Astrocyte (in vitro differentiated cells and primary cell): Measurements from ENCODE around the gene PYROXD2.

Experiments used
- CTCF ChIP-seq: IDR thresholded peaks from 2 replicates; pipeline ENCODE4 v1.5.1; 2011; ENCODE audit warnings: low read depth, mild to moderate bottlenecking, inconsistent platforms, low read length, moderate library complexity; ENCODE audit not compliant: insufficient read depth
- EZH2 ChIP-seq: IDR thresholded peaks from 2 replicates; pipeline ENCODE4 v1.6.1; 2012; ENCODE audit warnings: mild to moderate bottlenecking, low read length, inconsistent platforms; ENCODE audit not compliant: insufficient read depth

- no peak for TF ChIP-seq EZH2
- no peak for TF ChIP-seq CTCF
These were observed 4.7 kb downstream of the PYROXD2 start for GRCh38 chr10:98410135-98410743.
